Right hindlimb (tissue), 1 donor: ENCODE data around the gene WFDC2.
"Not testable (repeated sequence)": the region's sequence is repeated elsewhere in the genome, so short reads cannot be mapped to it uniquely, and the experiment has no call there.

Experiments
- DNase-seq: peaks from one replicate; pipeline ENCODE4 v3.0.0-alpha.2; 2018

Gene WFDC2

DNA sequence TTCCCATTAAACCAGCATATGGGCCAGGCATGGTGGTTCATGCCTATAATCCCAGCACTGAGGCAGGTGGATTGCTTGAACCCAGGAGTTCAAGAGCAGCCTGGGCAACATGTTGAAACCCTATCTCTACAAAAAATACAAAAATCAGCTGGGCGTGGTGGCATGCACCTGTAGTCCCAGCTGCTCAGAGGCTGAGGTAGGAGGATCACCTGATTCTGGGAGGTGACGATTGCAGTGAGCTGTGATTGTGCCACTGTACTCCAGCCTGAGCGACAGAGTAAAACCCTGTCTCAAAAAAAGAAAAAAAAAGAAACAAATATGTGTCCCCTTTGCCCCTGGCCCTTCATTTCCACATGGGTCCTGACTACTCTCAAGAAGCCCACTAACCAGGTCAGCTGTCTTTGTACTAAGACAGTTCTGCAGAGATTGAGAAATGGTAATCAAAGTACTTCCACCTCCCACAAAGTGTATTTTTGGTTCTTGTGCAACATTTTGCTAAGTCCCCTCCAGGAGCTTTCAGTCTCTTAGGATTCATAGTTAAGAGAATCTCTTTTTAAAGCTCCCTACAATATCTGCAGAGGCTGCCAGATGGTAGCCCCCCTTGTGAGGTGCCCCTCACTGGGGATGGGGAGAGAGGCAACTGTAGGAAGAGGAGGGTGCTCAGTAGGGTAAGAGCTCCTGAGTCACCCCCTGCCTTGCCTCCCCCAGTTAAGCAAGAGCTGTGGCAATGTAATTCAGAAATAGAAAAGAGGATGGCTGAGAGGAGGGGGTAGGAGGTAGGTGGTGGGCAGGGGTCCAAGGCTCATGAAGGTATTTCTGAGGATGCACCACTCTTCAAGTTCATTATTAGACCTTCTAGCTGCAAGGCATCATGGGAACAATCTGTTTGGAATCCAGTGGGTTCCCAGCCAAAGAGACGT, 16.5 kb upstream of the WFDC2 start:
- no peak for DNase-seq

DNA sequence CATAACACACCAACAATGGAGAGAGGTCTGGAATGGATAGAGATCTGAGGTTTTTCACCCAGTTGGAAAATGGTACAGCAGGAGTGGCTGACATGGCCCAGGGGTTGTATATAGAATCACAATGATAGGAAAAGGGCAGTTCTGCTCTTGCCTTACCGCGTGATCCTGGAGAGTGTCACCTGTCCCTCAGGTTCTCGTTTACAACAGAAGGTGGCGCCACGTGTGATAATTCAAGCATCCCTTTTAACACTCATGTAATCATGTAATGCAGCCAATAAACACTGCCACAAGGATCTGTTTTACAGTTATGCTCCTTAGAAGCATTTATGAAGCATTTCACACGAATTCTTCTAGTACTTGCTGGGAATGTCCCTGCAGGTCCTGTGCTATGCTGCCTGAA, 12.9 kb upstream of the WFDC2 start:
- DNase-seq, result no peak

DNA sequence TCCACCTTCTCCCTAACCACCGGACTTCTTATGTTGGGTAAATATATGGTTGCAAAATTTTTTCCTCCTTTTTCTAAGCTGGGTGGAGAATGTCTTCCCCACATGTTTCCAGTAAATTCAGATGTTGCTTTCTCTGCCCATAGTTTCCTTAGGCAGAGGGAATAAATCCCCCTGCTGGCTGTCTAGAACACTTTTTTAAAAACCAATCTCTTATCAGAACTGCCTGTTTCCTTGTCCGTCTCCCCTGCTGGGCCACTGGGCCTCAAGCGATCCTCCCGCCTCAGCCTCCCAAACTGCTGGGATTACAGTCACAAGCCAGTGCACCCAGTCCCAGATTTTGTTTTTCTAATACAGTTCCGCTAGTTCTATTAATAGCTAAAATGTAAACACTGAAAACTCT, 9.9 kb upstream of the WFDC2 start:
- no peak for DNase-seq

DNA sequence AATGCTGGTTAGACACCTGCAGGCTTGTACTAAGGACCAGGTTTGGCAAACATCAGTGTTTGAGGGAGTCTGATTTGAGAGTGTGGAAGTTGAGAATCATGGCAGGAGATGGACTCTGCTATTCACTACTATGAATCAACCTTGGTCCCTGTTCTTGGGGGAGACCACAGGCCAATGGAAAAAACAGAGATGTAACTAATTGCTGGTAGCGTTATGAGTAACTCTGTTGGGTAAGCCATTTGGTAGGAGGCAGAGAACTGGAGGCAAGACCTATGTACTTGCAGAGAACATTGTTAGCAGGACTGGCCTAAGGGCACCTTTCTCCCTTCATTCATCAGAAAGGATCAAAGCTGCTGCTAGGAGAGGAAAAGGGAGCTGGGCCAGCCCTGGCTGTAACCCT, 8.3 kb upstream of the WFDC2 start:
- DNase-seq, result no peak

DNA sequence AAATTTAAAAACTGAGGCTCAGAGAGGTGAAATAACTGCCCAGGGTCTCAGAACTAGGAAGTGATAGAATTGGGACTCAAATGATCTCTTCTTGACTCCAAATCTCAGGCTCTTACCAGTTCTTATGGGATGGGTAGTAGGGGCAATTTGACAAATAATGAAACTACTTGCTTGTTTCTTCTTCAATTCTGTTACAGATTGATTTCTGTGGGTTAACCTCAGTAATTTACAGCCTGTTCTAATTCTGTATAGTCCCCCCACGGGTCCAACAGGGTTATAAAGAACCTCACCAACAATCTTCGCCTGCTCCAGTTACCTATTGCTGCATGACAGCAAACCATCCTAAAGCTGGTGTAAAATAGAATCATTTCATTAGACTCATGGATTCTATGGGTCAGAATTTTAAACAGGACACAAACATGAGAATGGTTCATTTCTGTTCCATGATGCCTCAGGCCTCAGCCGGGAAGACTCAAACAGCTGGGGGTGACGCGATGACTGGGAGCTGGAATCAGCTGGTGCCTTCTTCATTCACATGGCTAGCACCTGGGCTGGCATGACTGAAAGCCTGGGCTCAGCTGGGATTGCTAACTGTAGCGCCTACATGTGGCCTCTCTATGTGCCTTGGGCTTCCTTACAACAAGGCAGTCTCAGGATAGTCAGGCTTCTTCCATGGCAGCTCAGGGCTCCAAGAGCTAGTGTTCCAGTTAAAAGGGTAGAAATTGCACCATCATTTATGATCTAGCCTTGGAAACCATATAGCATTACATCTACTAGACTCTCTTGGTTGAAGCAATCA, 6.6 kb upstream of the WFDC2 start:
- no peak for DNase-seq

DNA sequence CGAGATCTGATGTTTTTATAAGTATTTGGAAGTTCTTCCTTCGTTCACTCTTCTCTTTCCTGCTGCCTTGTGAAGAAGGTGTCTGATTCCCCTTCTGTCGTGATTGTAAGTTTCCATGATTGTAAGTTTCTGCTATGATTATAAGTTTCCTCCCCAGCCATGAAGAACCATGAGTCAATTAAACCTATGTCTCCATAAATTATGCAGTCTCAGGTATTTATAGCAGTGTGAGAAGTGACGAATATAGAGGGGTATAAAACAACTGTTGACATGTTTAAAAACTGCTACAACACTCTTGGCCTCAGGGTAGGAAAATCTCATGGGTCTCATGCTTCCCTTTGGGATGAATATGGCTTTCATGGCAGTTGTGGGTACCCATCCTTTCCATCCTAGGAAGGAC, 5.8 kb upstream of the WFDC2 start:
- no peak for DNase-seq

DNA sequence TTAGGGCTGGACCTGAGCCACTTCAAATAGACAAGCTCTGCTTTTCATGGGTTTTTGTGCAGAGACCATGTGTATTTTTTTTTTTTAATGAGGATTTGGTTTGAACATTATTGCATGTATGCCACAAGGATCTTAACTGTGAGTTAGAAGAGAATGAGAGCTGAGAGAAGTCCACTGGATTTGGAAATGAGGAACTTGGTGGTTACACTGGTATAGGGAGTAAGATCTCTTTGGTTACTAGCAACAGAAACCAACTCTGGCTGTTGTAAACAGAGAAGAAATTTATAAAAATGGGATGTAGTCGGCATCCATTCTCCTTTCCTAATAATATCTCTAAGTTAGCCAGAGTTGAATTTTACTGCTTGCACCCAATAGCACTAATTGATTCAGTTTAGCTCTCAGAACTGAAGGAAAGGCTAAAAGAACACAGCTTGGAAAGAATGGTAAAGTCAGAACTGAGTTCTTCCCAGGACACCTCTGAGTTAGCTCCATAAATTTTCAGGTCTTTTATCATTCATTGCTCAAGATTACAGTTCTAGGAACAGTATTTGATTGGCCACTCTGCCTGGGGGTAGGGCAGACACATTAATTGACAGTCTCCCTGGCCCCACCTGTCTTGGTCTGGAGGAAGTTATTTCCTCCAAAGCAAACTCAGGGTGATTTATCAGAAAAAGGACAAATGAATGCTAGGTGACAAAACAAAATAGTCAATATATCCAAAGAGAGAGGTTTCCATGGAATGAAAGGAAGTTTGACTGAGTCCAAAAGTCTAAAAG, 3.9 kb upstream of the WFDC2 start:
- no peak for DNase-seq

DNA sequence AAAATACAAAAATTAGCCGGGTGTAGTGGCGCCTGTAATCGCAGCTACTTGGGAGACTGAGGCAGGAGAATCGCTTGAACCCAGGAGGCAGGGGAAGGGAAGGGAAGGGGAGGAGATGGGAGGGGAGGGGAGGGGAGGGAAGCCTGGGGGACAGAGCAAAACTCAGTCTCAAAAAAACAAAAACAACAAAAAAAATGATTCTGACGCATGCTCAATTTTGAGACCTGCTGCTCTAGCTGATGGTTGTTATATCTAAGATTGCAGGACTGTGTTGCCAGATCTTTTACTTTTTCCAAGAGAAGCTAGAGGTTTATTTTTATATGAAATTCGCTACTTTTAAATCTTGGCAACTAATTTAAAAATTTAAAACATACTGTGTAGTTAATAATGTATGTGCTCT, 2.4 kb upstream of the WFDC2 start:
- no peak for DNase-seq

DNA sequence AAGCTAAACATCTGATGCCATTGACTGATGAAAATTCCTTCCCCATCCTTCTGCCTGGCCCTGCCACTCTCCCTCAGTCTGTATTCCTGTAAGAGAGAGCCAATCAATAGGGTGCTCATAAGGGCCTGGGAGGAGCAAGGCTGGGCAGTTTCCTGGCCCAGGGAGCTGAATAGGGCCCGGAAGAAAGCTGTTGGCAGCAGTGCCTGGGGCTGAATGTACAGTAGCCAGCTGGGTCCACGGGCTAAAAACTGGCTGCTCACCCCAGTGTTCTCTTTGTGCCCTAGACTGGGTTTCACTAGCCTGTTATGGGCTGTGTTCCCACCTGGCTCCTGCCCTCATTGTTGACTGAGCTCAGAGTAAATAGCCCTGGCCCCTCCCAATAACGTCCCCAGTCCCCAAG, 1.7 kb upstream of the WFDC2 start:
- DNase-seq, result no peak

DNA sequence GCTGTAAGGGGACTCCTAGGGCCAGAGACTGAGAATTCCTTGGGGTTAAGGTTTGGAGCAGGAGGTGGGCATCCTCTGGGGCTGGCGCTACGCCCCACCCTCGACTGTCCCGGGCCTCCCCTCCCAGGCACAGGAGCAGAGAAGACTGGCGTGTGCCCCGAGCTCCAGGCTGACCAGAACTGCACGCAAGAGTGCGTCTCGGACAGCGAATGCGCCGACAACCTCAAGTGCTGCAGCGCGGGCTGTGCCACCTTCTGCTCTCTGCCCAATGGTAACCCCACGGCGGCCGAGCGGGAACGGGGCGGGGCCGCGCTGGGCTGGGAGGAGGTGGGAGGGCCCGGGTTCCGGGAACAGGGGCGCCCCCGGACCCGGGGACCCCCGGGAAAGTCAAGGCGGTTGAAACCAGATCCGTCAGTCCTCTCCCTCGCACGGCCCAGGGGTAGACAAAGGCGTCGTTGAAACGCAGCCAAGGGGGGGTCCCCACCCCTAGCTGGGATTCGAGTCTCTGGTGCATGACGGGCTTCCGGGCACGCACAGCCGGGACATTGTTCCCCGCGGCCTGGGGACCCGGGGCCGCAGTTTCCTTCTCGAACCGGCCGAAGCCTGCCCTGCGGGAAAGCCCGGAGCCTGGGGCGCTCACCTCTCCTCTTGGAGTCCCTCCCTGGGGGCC, 844 bp downstream of the WFDC2 start:
- DNase-seq, result peak; percentile 64

DNA sequence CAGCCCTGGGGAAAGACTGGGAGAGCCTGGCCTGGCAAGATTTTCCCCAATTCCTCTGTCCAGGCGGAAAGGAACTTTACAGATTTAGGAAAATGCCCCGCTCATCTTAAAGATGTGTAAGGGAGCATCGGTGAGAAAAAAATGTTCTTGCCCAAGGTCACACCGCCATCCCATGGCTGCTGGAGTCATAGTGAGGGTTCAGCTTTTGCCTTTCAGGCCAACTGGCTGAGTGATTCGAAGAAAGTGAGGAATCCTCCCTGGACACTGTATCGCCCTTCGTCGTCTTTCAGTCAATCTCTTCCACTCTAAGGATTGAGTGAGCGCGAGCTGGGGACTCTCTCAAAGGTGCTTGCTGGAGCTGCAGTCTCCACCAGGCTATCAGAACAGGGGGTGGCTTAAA, 1.4 kb downstream of the WFDC2 start:
- DNase-seq, result peak; percentile 27

DNA sequence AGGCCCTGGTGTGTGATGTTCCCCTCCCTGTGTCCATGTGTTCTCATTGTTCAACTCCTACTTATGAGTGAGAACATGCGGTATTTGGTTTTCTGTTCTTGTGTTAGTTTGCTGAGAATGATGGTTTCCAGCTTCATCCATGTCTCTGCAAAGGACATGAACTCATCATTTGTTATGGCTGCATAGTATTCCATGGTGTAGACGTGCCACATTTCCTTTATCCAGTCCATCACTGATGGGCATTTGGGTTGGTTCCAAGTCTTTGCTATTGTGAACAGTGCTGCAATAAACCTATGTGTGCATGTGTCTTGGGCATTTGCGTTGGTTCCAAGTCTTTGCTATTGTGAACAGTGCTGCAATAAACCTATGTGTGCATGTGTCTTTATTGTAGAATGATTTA, 2.7 kb downstream of the WFDC2 start:
- not testable (repeated sequence) for DNase-seq

DNA sequence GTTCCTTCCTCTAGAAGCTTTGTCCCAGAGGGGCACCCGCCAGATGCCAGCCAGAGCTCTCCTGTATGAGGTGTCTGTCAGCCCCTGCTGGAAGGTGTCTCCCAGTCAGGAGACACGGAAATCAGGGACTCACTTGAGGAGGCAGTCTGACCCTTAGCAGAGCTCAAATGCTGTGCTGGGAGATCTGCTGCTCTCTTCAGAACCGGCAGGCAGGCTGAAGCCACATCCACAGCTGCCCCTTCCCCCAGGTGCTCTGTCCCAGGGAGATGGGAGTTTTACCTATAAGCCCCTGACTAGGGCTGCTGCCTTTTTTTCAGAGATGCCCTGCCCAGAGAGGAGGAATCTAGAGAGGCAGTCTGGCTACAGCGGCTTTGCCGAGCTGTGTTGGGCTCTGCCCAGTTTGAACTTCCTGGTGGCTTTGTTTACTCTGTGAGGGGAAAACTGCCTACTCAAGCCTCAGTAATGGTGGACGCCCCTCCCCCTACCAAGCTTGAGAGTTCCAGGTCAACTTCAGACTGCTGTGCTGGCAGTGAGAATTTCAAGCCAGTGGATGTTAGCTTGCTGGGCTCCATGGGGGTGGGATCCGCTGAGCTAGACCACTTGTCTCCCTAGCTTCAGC, 8.1 kb downstream of the WFDC2 start:
- DNase-seq, result not testable (repeated sequence)

DNA sequence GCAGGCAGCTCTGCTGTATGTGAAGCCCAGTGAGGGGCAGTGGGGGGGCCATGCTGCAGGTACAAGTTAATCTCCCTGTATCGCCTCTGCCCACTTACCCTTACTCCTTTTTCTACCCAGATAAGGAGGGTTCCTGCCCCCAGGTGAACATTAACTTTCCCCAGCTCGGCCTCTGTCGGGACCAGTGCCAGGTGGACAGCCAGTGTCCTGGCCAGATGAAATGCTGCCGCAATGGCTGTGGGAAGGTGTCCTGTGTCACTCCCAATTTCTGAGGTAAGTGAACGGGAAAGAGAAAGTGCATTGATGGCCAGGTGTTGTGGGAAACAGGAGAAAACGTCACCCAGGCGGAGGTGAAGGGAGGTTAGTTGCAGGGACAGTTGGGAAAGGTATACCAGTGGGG, 10.3 kb downstream of the WFDC2 start:
- DNase-seq, result no peak

DNA sequence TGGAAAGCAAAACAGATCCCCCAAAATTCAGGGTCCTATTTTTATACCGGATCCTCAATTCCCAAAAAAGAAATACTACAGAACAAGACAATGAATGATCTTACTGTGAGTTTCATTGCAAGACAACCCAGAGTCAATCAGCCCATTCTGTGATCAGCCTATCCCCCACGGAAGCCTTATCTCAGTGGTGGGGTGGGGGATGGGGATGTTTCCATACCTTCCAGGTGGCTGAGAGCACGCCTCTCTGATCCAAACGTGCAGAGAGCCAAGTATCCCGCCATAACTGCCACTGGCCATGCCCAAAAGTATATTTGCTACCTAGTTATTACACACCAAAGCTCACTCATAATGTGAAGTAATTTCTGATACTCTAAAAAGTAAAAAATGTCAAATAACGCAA, 15.1 kb downstream of the WFDC2 start:
- DNase-seq, result no peak

DNA sequence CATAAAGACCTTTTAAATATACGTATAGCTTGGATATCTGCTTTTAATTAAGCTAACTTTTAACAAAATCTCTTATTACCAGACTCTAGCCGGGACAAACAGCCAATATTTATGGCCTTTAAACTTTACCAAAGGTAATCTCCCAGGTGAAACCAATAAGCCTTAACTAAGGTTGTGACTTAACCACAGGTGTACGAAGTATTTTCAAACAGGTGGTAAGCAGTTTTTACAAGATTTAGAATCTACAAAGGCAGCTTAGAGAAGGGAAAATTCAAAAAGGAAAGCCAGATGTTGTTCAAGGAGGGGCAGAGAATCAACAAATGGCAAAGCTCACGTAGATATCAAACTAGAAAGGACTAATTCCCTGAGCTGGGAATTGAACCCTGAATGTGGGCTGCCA, 15.8 kb downstream of the WFDC2 start:
- DNase-seq, result no peak

DNA sequence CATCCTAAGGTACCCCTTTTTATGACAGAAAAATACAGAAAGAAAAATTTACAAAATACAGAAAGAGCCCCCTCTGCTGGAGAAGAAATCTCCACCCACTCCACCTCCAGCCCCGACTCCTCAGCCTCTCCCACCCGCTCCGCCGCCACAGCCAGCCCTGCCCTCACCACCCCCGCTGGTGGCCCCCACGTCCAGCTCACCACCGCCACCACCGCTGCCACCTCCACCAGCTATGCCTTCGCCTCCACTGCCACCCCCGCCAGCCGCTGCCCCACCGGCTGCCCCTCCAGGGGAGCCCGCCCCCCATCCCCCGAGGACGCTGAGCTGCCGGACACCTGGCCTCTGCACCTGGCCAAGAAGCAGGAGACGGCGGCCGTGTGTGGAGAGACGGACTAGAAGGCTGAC, 17.7 kb downstream of the WFDC2 start:
- no peak for DNase-seq

DNA sequence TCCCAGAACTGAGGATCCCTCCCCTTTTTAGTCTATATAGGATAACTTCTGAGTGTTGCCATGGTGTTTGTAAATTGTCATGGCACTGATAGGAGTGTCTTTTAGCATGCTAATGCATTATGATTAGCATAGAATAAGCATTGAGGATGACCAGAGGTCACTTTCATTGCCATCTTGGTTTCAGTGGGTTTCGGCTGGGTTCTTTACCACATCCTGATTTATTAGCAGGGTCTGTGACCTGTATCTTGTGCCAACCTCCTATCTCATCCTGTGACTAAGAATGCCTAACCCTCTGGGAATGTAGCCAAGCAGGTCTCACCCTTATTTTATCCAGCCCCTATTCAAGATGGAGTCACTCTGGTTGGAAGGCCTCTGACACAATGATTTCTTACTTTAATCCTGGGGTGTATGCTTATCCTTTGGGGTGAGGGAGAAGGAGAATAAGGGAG, 19.6 kb downstream of the WFDC2 start:
- DNase-seq, result no peak

DNA sequence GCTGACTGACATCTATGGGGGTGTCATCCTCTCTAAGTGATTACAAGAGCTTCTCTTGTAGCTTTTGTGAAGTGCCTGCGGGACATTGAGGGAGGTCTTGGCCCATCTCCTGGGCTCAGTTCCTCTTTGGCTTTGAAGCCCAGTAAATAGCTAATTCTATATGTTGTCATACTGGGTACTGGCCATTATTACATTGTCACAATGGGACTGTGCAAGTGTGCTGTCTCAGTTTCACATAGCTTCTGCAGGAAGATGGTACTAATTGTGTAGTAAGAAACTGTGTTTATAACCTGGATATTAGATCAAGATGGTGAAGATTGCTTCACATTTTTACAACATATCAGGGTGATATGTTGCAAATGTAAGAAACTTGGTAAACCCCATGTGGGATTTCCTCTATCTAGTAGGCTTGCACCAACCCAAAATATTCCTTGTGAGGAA, 26.0 kb downstream of the WFDC2 start:
- DNase-seq, result no peak

DNA sequence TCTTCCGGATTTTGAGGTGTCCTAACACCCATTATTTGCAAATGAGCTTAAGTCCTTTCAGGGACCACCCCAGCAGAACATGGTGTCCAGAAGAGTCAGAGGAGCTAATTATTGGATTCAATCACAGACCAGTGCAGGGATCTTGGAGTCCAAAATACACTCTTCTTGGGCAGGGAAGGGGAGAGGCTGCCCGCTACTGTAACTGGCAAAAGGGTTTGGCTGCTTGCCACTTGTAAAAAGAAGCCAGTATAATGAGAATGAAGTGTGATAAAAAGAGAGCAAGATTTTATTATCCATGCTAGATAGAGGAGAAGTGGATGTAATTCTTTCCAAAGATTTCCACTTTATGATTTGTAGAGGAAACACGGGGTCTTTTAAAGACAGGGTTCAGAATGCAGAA, 26.6 kb downstream of the WFDC2 start:
- no peak for DNase-seq

DNA sequence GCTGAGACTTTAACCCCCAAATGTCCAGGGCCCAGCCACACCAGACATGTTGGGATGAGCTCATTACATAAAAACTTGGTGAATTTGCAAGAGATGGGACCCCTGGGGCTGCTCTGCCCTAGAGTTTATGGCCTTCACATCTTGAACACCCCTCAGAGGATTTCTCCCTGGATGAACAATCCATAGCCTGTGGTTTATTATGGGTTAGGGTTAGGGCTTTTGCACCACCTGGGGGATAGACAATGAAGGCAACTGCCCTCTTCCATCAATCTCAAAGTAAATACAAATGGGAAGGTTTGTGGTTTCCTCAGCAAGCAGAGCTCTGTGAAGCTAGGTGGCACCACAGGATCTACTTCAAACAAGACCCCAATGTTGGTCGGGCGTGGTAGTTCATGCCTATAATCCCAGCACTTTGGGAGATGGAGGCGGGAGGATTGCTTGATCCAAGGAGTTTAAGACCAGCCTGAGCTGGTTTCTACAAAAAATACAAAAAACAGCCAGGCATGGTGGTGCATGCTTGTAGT, 28.5 kb downstream of the WFDC2 start:
- DNase-seq, result no peak

DNA sequence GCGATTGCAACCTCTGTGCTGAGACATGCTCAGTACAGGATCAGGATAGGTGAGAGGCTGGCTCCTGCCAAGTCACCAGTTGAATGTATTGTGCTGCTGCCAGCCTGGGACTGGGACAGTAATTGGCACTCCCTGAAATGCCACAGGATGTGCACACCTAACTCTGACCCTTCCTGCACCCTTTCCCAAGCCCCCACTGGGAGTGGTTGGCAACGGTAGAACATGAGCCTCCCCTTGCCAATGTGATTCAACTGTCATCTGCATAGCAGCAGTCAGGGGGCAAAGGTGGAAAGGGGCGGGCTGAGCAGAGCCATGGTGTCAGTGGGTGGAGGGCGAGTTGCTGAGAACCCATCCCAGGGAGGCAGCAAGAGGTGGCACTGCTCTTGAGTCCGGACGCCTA, 30.5 kb downstream of the WFDC2 start:
- DNase-seq, result no peak
